Caco-2 (cell line): Measurements from ENCODE around the gene WFS1. TPM values are rescaled to one million over a fixed set of nuclear protein-coding genes. Genes with fewer than 3 reads are reported as not detected.
A peak's percentile ranks its signal among the peaks of the same experiment; 100 is the strongest.

ENCODE experiments used
- BruUV-seq: library from RNA; stranded (reverse); fragments of 400-500 nt; replicated peaks from 2 replicates; lab custom pipeline; 2021; lab: Mats Ljungman, UMichigan
- CTCF ChIA-PET: fragments of 300-600 bp; sonication (Branson Sonifier 250); formaldehyde crosslinking; loops from one replicate; lab custom pipeline; 2022; ENCODE audit warnings: antibody characterized with exemption; lab: Charles Lee
- POLR2A ChIA-PET: fragments of 300-600 bp; sonication (Branson Sonifier 250); formaldehyde crosslinking; loops from one replicate; lab custom pipeline; 2022; ENCODE audit warnings: antibody characterized with exemption; lab: Charles Lee
- DNase-seq, 2 experiments: peaks; one replicate each; pipeline versions ENCODE4 v3.0.0 to v3.0.0-alpha.2; 2020 to 2022
- H3K27me3 ChIP-seq: replicated peaks from 2 replicates; pipeline ENCODE4 v1.6.0; 2011; ENCODE audit warnings: low read length; ENCODE audit not compliant: control insufficient read depth, insufficient read depth
- H3K36me3 ChIP-seq: 2 replicates; pipeline ENCODE4 v1.5.1; 2011; ENCODE audit warnings: low read length; ENCODE audit not compliant: control insufficient read depth, insufficient read depth
- H3K4me1 ChIP-seq: fragments of 250-450 bp; sonication (Bioruptor Pico); 2 replicates; pipeline ENCODE4 v1.5.1; 2020; ENCODE audit warnings: mild to moderate bottlenecking
- H3K4me3 ChIP-seq: 2 replicates; pipeline ENCODE4 v1.5.1; 2011; ENCODE audit warnings: low read depth, mild to moderate bottlenecking, control low read depth, low read length
- H3K9me3 ChIP-seq: fragments of 250-450 bp; sonication (Bioruptor Pico); 2 replicates; pipeline ENCODE4 v1.5.1; 2020; ENCODE audit warnings: mild to moderate bottlenecking, moderate library complexity
- H3K27ac Mint-ChIP-seq: one replicate; pipeline ENCODE4 v1.8.0; 2022; ENCODE audit warnings: mixed read lengths; ENCODE audit not compliant: unreplicated experiment
- H3K27me3 Mint-ChIP-seq: one replicate; pipeline ENCODE4 v1.8.0; 2022; ENCODE audit warnings: mixed read lengths; ENCODE audit not compliant: insufficient read depth, unreplicated experiment
- H3K36me3 Mint-ChIP-seq: one replicate; pipeline ENCODE4 v1.8.0; 2022; ENCODE audit warnings: mild to moderate bottlenecking, mixed read lengths; ENCODE audit not compliant: insufficient read depth, unreplicated experiment
- H3K4me1 Mint-ChIP-seq: one replicate; pipeline ENCODE4 v1.8.0; 2022; ENCODE audit warnings: low read depth, mixed read lengths; ENCODE audit not compliant: unreplicated experiment
- H3K4me3 Mint-ChIP-seq: one replicate; pipeline ENCODE4 v1.8.0; 2022; ENCODE audit warnings: mild to moderate bottlenecking, moderate library complexity, mixed read lengths; ENCODE audit not compliant: unreplicated experiment
- H3K9me3 Mint-ChIP-seq: one replicate; pipeline ENCODE4 v1.8.0; 2022; ENCODE audit warnings: mixed read lengths; ENCODE audit not compliant: unreplicated experiment
- CTCF ChIP-seq, 2 experiments: fragments of 200-600 bp in 1 of 2; IDR thresholded peaks; 1 replicate in 1 of 2; 2 replicates in 1 of 2; pipeline versions ENCODE4 v1.5.1 to v1.8.0; 2011 to 2022; ENCODE audit warnings: antibody characterized with exemption in 1 of 2, control low read depth in 1 of 2, inconsistent platforms in 1 of 2, low read depth in 1 of 2, low read length in 1 of 2, mild to moderate bottlenecking in 1 of 2, moderate library complexity in 1 of 2; ENCODE audit not compliant: insufficient read depth in 1 of 2, severe bottlenecking in 1 of 2, unreplicated experiment in 1 of 2
- intact Hi-C: fragments of 100-400 bp; cut with micrococcal nuclease; formaldehyde crosslinking; loops from one replicate; pipeline ENCODE4 v1.10.0; 2022; ENCODE audit not compliant: unreplicated experiment
- total RNA-seq: library from RNA; stranded (reverse); gene quantifications from 2 replicates; pipeline ENCODE4 v1.2.3, GENCODE V29; 2022

WFS1 gene
- total RNA-seq, 1 experiment from 2014 or later, result 24.9 TPM

GRCh38 chr4:6277935-6278800, 8.5 kb downstream of the WFS1 start:
- Histone ChIP-seq H3K27me3 (no peaks in the 10 kb centered on the region), H3K4me1 (peaks cover 31% of the 10 kb centered on the region), H3K36me3 (no peaks in the 10 kb centered on the region; the same call in 1 of the 2 replicates), H3K4me3 (no peak overlapping the region), H3K9me3 (no peaks in the 10 kb centered on the region)
- no peak for DNase-seq
- Mint-ChIP-seq H3K9me3 (no peaks in the 10 kb centered on the region), H3K4me1 (peaks cover 11% of the 10 kb centered on the region), H3K27ac (peak overlapping the region; percentile 69), H3K36me3 (peaks cover 6% of the 10 kb centered on the region), H3K4me3 (peak overlapping the region; percentile 17), H3K27me3 (no peaks in the 10 kb centered on the region)
- no peak for TF ChIP-seq CTCF (IDR thresholded peaks at IDR 0.05; ENCODE audit: insufficient read depth in 1 of 2, low read depth in 1 of 2, low read length in 1 of 2, severe bottlenecking in 1 of 2, unreplicated experiment in 1 of 2)
- intact Hi-C loops, result no loop called here
- no TSS peak for BruUV-seq
- ChIA-PET CTCF (interaction anchor here (1.2 to 1.6 kb wide), 3 partner anchors 9 to 50 kb away, joined by 3 to 8 read pairs (median 6); partner anchors contain the start of gene WFS1), POLR2A (interaction anchor here (1.1 kb wide), 1 partner anchor 9 kb away, joined by 3 read pairs; the partner anchor contains the start of gene WFS1)

- Histone ChIP-seq H3K9me3 (no peaks in the 10 kb centered on the region), H3K4me3 (no peak overlapping the region), H3K27me3 (no peaks in the 10 kb centered on the region), H3K4me1 (peaks cover 25% of the 10 kb centered on the region), H3K36me3 (no peaks in the 10 kb centered on the region; the same call in 1 of the 2 replicates)
- no peaks in the 10 kb centered on the region for H3K9me3 Mint-ChIP-seq
- POLR2A ChIA-PET, result interaction anchor here (1.1 kb wide), 1 partner anchor 9 kb away, joined by 3 read pairs; the partner anchor contains the start of gene WFS1
- H3K4me1 Mint-ChIP-seq, result peaks cover 8% of the 10 kb centered on the region
- peak overlapping the region; percentile 69 for H3K27ac Mint-ChIP-seq
- H3K4me3 Mint-ChIP-seq, result peak overlapping the region; percentile 17
- H3K27me3 Mint-ChIP-seq, result no peaks in the 10 kb centered on the region
- peak; percentile 48 to 64 for DNase-seq
- no TSS peak for BruUV-seq
- H3K36me3 Mint-ChIP-seq, result peaks cover 6% of the 10 kb centered on the region
- CTCF ChIA-PET, result interaction anchor here (1.2 to 1.6 kb wide), 3 partner anchors 9 to 49 kb away, joined by 3 to 8 read pairs (median 6); partner anchors contain the start of gene WFS1
- TF ChIP-seq CTCF (IDR thresholded peaks at IDR 0.05; ENCODE audit: insufficient read depth in 1 of 2, low read depth in 1 of 2, low read length in 1 of 2, severe bottlenecking in 1 of 2, unreplicated experiment in 1 of 2), result no peak
- intact Hi-C loops, result no loop called here
These were observed 9.1 kb downstream of the WFS1 start for GRCh38 chr4:6278801-6279197.

- intact Hi-C loops, result no loop called here
- peaks cover 25% of the 10 kb centered on the region for H3K4me1 ChIP-seq
- H3K27me3 ChIP-seq, result no peaks in the 10 kb centered on the region
- ChIA-PET CTCF (no interaction called here), POLR2A (no interaction called here)
- H3K4me3 ChIP-seq, result no peak overlapping the region
- no TSS peak for BruUV-seq
- Mint-ChIP-seq H3K9me3 (no peaks in the 10 kb centered on the region), H3K36me3 (peaks cover 6% of the 10 kb centered on the region), H3K27ac (no peak overlapping the region), H3K4me1 (peaks cover 8% of the 10 kb centered on the region), H3K4me3 (no peak overlapping the region), H3K27me3 (no peaks in the 10 kb centered on the region)
- no peaks in the 10 kb centered on the region for H3K9me3 ChIP-seq
- DNase-seq, result no peak
- no peaks in the 10 kb centered on the region; the same call in 1 of the 2 replicates for H3K36me3 ChIP-seq
- no peak for TF ChIP-seq CTCF (IDR thresholded peaks at IDR 0.05; ENCODE audit: insufficient read depth in 1 of 2, low read depth in 1 of 2, low read length in 1 of 2, severe bottlenecking in 1 of 2, unreplicated experiment in 1 of 2)
These were observed 10.1 kb downstream of the WFS1 start for GRCh38 chr4:6279582-6280289.
